GM18868 (cell line): ENCODE measurements around the gene IFNLR1.

Experiments
- ATAC-seq: cut with Tn5 transposase; IDR thresholded peaks from one replicate; pipeline ENCODE4 v1.9.1; 2021; ENCODE audit warnings: mild to moderate bottlenecking, moderate library complexity; ENCODE audit not compliant: unreplicated experiment

IFNLR1 gene

GRCh38 chr1:24180676-24181075 lies 6.4 kb downstream of the IFNLR1 start:
- ATAC-seq: no peak

GRCh38 chr1:24179251-24179840 lies 7.7 kb downstream of the IFNLR1 start:
- no peak for ATAC-seq

GRCh38 chr1:24178407-24178806 lies 8.7 kb downstream of the IFNLR1 start:
- ATAC-seq: no peak

- ATAC-seq: no peak
Measured at GRCh38 chr1:24177161-24177560, 9.9 kb downstream of the IFNLR1 start.

- ATAC-seq: no peak
Measured at GRCh38 chr1:24175033-24175755, 11.9 kb downstream of the IFNLR1 start.

GRCh38 chr1:24173638-24174575 lies 13.2 kb downstream of the IFNLR1 start:
- no peak for ATAC-seq

- no peak for ATAC-seq
Measured at GRCh38 chr1:24172598-24172997, 14.5 kb downstream of the IFNLR1 start.

GRCh38 chr1:24169286-24169685 lies 17.8 kb downstream of the IFNLR1 start:
- ATAC-seq: no peak

GRCh38 chr1:24168245-24168644 lies 18.8 kb downstream of the IFNLR1 start:
- ATAC-seq: no peak

GRCh38 chr1:24167008-24167407 lies 20.1 kb downstream of the IFNLR1 start:
- ATAC-seq: no peak

GRCh38 chr1:24165500-24165899 lies 21.6 kb downstream of the IFNLR1 start:
- no peak for ATAC-seq

GRCh38 chr1:24164004-24164403 lies 23.1 kb downstream of the IFNLR1 start:
- ATAC-seq: no peak

- ATAC-seq: no peak
Measured at GRCh38 chr1:24162201-24162600, 24.9 kb downstream of the IFNLR1 start.

GRCh38 chr1:24161270-24161669 lies 25.8 kb downstream of the IFNLR1 start:
- no peak for ATAC-seq

- ATAC-seq: no peak
Measured at GRCh38 chr1:24159366-24159765, 27.7 kb downstream of the IFNLR1 start.

- ATAC-seq: no peak
Measured at GRCh38 chr1:24157918-24158481, 29.1 kb downstream of the IFNLR1 start.

- no peak for ATAC-seq
Measured at GRCh38 chr1:24156542-24157260, 30.4 kb downstream of the IFNLR1 start.

GRCh38 chr1:24155011-24155782 lies 31.9 kb downstream of the IFNLR1 start:
- ATAC-seq: no peak

- ATAC-seq: no peak
Measured at GRCh38 chr1:24154215-24154614, 32.9 kb downstream of the IFNLR1 start.
